Measurements from ENCODE around the gene PNLIPRP3. TPM values are rescaled to one million over a fixed set of nuclear protein-coding genes. Genes with fewer than 3 reads are reported as not detected.

The PNLIPRP3 gene
- total and polyA plus RNA-seq, 2 of the 4 experiments (the other 2 are of a cell fraction) = not detected

DNA sequence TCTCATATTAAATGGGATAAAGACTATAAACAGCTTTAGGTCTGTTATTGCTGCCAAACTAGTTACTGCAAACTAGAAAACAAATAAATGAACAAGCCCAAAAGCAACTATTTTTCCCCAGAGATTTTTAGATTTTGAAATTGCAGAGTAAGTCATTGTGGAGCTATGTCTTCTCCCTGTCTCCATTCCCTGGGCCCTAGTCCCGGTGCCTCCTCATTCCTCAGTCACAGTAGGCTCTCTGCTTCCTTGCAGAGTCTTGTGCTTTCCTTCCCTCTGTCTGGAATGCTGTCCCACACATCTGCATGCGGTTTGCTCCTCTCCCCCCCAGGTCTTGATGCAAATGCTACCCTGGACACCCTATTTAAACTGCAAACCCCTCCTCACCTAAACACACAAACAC is 4.0 kb downstream of the PNLIPRP3 start:
- no peaks in the 10 kb centered on the region for H3K36me3 ChIP-seq (ENCODE audit: control insufficient read depth, insufficient read depth, low read length)
- H4K8ac ChIP-seq (ENCODE audit: low read depth in 2 of 2, low read length in 2 of 2) = no peak overlapping the region
- H3K14ac ChIP-seq (replicated peaks; ENCODE audit: low read depth, low read length) = no peak overlapping the region
- no peak overlapping the region for H4K91ac ChIP-seq (ENCODE audit: insufficient read depth, low read depth, low read length)
- dilution Hi-C loops (cut with HindIII; ENCODE audit: low sequenced_read_pairs, unreplicated experiment) (no loop called here), in situ Hi-C loops (cut with MboI; ENCODE audit: low sequenced_read_pairs) (no loop called here), intact Hi-C loops (cut with micrococcal nuclease) (no loop called here)
- no peak overlapping the region for H3K4me3 ChIP-seq (ENCODE audit: insufficient read depth, low read depth, low read length)
- no peak for DNase-seq
- H2AFZ ChIP-seq (replicated peaks; ENCODE audit: low read length, poor library complexity) = no peak overlapping the region
- no peak overlapping the region for H2AK5ac ChIP-seq (ENCODE audit: low read depth, low read length)
- H4K5ac ChIP-seq (ENCODE audit: low read depth, low read length) = no peak overlapping the region
- no peaks in the 10 kb centered on the region for H3K4me1 ChIP-seq (ENCODE audit: control insufficient read depth, insufficient read depth, low read length)
- H2BK15ac ChIP-seq (ENCODE audit: low read depth, low read length) = no peak overlapping the region
- H2AK9ac ChIP-seq (replicated peaks; ENCODE audit: low read depth, low read length, poor library complexity) = no peak overlapping the region
- TF ChIP-seq MAZ (IDR thresholded peaks at IDR 0.05; ENCODE audit: borderline replicate concordance, low read depth, low read length) = no peak
- TF ChIP-seq RFX5 (IDR thresholded peaks at IDR 0.05; ENCODE audit: low read depth, low read length) = no peak
- no peak for TF ChIP-seq CHD1 (IDR thresholded peaks at IDR 0.05; ENCODE audit: low read depth, low read length)
- TF ChIP-seq BHLHE40 (IDR thresholded peaks at IDR 0.05; ENCODE audit: low read depth, low read length) = no peak
- TF ChIP-seq MAFK (IDR thresholded peaks at IDR 0.05; ENCODE audit: low read depth, low read length) = no peak
- no peak for TF ChIP-seq POLR2A (IDR thresholded peaks at IDR 0.05; ENCODE audit: low read depth, low read length)
- TF ChIP-seq SMC3 (IDR thresholded peaks at IDR 0.05; ENCODE audit: low read depth, low read length) = no peak
- no peak for TF ChIP-seq MXI1 (IDR thresholded peaks at IDR 0.05; ENCODE audit: borderline replicate concordance, low read depth, low read length)
- TF ChIP-seq FOS (IDR thresholded peaks at IDR 0.05; ENCODE audit: low read depth, low read length) = no peak
- TF ChIP-seq, protein P1, sequence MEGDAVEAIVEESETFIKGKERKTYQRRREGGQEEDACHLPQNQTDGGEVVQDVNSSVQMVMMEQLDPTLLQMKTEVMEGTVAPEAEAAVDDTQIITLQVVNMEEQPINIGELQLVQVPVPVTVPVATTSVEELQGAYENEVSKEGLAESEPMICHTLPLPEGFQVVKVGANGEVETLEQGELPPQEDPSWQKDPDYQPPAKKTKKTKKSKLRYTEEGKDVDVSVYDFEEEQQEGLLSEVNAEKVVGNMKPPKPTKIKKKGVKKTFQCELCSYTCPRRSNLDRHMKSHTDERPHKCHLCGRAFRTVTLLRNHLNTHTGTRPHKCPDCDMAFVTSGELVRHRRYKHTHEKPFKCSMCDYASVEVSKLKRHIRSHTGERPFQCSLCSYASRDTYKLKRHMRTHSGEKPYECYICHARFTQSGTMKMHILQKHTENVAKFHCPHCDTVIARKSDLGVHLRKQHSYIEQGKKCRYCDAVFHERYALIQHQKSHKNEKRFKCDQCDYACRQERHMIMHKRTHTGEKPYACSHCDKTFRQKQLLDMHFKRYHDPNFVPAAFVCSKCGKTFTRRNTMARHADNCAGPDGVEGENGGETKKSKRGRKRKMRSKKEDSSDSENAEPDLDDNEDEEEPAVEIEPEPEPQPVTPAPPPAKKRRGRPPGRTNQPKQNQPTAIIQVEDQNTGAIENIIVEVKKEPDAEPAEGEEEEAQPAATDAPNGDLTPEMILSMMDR (conservative IDR thresholded peaks at IDR 0.05; ENCODE audit: low read depth, low read length) = no peak
- TF ChIP-seq, protein P2, sequence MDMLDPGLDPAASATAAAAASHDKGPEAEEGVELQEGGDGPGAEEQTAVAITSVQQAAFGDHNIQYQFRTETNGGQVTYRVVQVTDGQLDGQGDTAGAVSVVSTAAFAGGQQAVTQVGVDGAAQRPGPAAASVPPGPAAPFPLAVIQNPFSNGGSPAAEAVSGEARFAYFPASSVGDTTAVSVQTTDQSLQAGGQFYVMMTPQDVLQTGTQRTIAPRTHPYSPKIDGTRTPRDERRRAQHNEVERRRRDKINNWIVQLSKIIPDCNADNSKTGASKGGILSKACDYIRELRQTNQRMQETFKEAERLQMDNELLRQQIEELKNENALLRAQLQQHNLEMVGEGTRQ (IDR thresholded peaks at IDR 0.05; ENCODE audit: low read depth, low read length) = no peak
- no peak for TF ChIP-seq NFE2L2 (IDR thresholded peaks at IDR 0.05; ENCODE audit: low read depth, low read length)
- TF ChIP-seq RAD21 (IDR thresholded peaks at IDR 0.05; ENCODE audit: low read length) = no peak
- CTCF ChIA-PET = no interaction called here
- H2BK5ac ChIP-seq (ENCODE audit: low read depth, low read length, poor library complexity, severe bottlenecking) = no peak overlapping the region
- POLR2A ChIA-PET (ENCODE audit: unreplicated experiment) = no interaction called here
- H3K56ac ChIP-seq (ENCODE audit: extremely low read depth, insufficient read depth, low read length) = no peak overlapping the region
- H2BK120ac ChIP-seq (ENCODE audit: low read depth, low read length) = no peak overlapping the region
- WGBS, 2 experiments (ENCODE audit: extremely low coverage in 2 of 2, insufficient read length in 1 of 2) = 18% methylated on average over 1 of the region's 2 CpGs; no CpG with 5 or more reads in 1 of the 2 experiments
- no peak overlapping the region for H3K23ac ChIP-seq (ENCODE audit: low read depth, low read length)
- H3K27me3 ChIP-seq (ENCODE audit: control insufficient read depth, insufficient read depth, low read length) = no peaks in the 10 kb centered on the region
- no peaks in the 10 kb centered on the region for H4K20me1 ChIP-seq (ENCODE audit: insufficient read depth, low read length)
- no peak overlapping the region for H3K4ac ChIP-seq (ENCODE audit: low read depth, low read length)
- H3K79me1 ChIP-seq (ENCODE audit: low read depth in 1 of 2, low read length in 2 of 2) = no peaks in the 10 kb centered on the region
- H3K4me2 ChIP-seq (ENCODE audit: low read depth, low read length) = no peak overlapping the region
- ATAC-seq (ENCODE audit: low read depth) = no peak
- H2BK20ac ChIP-seq (ENCODE audit: low read depth, low read length) = no peak overlapping the region
- no peak overlapping the region for H3K18ac ChIP-seq (ENCODE audit: low read depth, low read length)
- no TSS peak for BruUV-seq (replicated peaks)
- H3K9me1 ChIP-seq (ENCODE audit: insufficient read depth, low read length) = no peaks in the 10 kb centered on the region
- no peak overlapping the region for H3K9ac ChIP-seq (ENCODE audit: low read depth, low read length)
- no peak overlapping the region for H3K27ac ChIP-seq (ENCODE audit: insufficient read depth, low read length)
- H3K9me3 ChIP-seq (ENCODE audit: control insufficient read depth, insufficient read depth, low read length) = no peaks in the 10 kb centered on the region
